Spleen (tissue), 11 donors: ENCODE results near the gene SYCP3. TPM values are rescaled to one million over a fixed set of nuclear protein-coding genes. Genes with fewer than 3 reads are reported as not detected.

Source experiments
- DNase-seq: peaks from one replicate; pipeline ENCODE4 v3.0.0-alpha.2; 2020
- H3K27ac ChIP-seq, 8 donors: fragments of 200-600 bp; sonication (generic) in 7 of 8; 1 replicate in 4 of 8; 2 replicates in 4 of 8; pipeline versions ENCODE4 v1.5.0 to v1.8.0; 2016 to 2021; ENCODE audit warnings: inconsistent platforms in 4 of 8, mild to moderate bottlenecking in 4 of 8, moderate library complexity in 1 of 8
- H3K27me3 ChIP-seq, 7 donors: fragments of 200-600 bp; sonication (generic) in 6 of 7; replicated peaks in 1 of 7; 1 replicate in 4 of 7; 2 replicates in 3 of 7; pipeline versions ENCODE4 v1.5.0 to v1.8.0; 2016 to 2021; ENCODE audit warnings: inconsistent platforms in 3 of 7, mild to moderate bottlenecking in 1 of 7
- H3K36me3 ChIP-seq, 6 donors: fragments of 200-600 bp; sonication (generic) in 5 of 6; 1 replicate in 4 of 6; 2 replicates in 2 of 6; pipeline versions ENCODE4 v1.5.0 to v1.8.0; 2016 to 2021; ENCODE audit warnings: inconsistent platforms in 2 of 6
- H3K4me1 ChIP-seq, 6 donors: fragments of 200-600 bp; sonication (generic) in 5 of 6; 1 replicate in 3 of 6; 2 replicates in 3 of 6; pipeline versions ENCODE4 v1.5.0 to v1.8.0; 2016 to 2021; ENCODE audit warnings: inconsistent platforms in 3 of 6
- H3K4me3 ChIP-seq, 8 donors: fragments of 200-600 bp; sonication (generic) in 7 of 8; 1 replicate in 4 of 8; 2 replicates in 4 of 8; pipeline versions ENCODE4 v1.5.0 to v1.8.0; 2016 to 2021; ENCODE audit warnings: inconsistent platforms in 4 of 8, mild to moderate bottlenecking in 4 of 8, moderate library complexity in 2 of 8
- H3K9me3 ChIP-seq, 8 donors: fragments of 200-600 bp; sonication (generic) in 7 of 8; 1 replicate in 4 of 8; 2 replicates in 4 of 8; pipeline versions ENCODE4 v1.5.0 to v1.8.0; 2016 to 2021; ENCODE audit warnings: inconsistent platforms in 4 of 8
- POLR2A ChIP-seq, 3 donors: fragments of 450-650 bp; IDR thresholded peaks; one replicate each; pipeline ENCODE4 v1.5.1; 2017; ENCODE audit warnings: antibody characterized with exemption in 3 of 3, mild to moderate bottlenecking in 1 of 3
- POLR2AphosphoS5 ChIP-seq, 3 donors: sonication (generic); formaldehyde crosslinking; IDR thresholded peaks; one replicate each; pipeline ENCODE4 v1.5.1; 2017; ENCODE audit warnings: antibody characterized with exemption in 3 of 3
- WGBS, 5 donors: extraction: QIAGEN DNeasy Blood & Tissue Kit in 3 of 5; methylation state at CpG; one replicate each; pipeline versions ENCODE4 v1.1.5 to v1.1.7; 2013 to 2018; 5-methylcytosine and 5-hydroxymethylcytosine counted together
- intact Hi-C: fragments of 100-400 bp; cut with DNase I; formaldehyde crosslinking; loops from one replicate; pipeline ENCODE4 v1.15.0; 2023; ENCODE audit warnings: low total_unique reads
- polyA plus RNA-seq, 3 donors: library from polyadenylated mRNA; stranded (reverse); fragments of 200-250 nt; gene quantifications; one replicate each; pipeline ENCODE4 v1.2.1, GENCODE V29; 2013
- total RNA-seq, 7 donors: library from RNA; depleted of rRNA in 3 of 7; stranded (reverse); fragments of >200 nt in 3 of 7; fragmentation: NEBNext Ultra II Directional in 4 of 7; extraction: Animal tissue kit (Norgen Biotek cat#: 25700) in 4 of 7; gene quantifications; one replicate each; pipeline versions ENCODE4 v1.1.0 to v1.2.1, GENCODE V29; 2016 to 2021
- TF ChIP-seq, protein P1 (sequence below), 11 experiments: fragments of 200-600 bp in 7 of 11; fragments of 450-650 bp in 4 of 11; sonication (generic) in 4 of 11; IDR thresholded peaks in 8 of 11; conservative IDR thresholded peaks in 3 of 11; 1 replicate in 7 of 11; 2 replicates in 4 of 11; pipeline versions ENCODE4 v1.4.0 to v1.8.0; 2016 to 2021; ENCODE audit warnings: antibody characterized with exemption in 11 of 11, inconsistent platforms in 4 of 11, mild to moderate bottlenecking in 1 of 11
- donor health status: healthy with polysubstance abuse.
- donor health status: DM: no; HTN: no; CAD: no; lungs with moderate emphysema.
- donor health status: DM: no; HTN: no; CAD: no.
- donor health status: Bipolar disorder and iron deficiency.
- donor health status: healthy.
- donor health status: DM: no; HTN: no; CAD: no.
- donor health status: DM: yes; HTN: yes; CAD: no.

The SYCP3 gene
- total and polyA plus RNA-seq, 10 donors = 0.23 to 3.5 (median 0.44) TPM

DNA sequence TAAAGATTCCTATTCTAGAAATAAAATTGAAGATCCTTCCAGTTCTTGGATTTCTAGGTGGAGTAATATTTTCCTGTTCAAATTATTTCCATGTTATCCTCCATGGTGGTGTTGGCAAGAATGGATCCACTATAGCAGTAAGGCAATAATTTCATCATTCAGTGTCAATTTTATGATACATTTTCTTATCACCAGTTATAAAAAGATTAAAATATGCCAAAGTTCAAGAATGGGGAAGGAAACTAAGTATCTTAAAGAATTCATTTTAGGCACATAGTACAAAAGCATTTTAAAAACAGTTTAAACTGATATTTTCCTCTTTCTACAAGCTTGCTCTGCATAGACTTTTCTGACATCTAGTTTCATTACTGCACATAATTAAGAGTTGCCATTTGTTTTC lies 19.1 kb downstream of the SYCP3 start:
- Histone ChIP-seq H3K9me3 (no peaks in the 10 kb centered on the region), H3K4me1 (peaks cover 0 to 11% (median 4%) of the 10 kb centered on the region in 6 donors), H3K27me3 (no peaks in the 10 kb centered on the region), H3K27ac (no peak overlapping the region), H3K36me3 (peaks cover 0 to 70% (median 7%) of the 10 kb centered on the region in 6 donors), H3K4me3 (no peak overlapping the region)
- TF ChIP-seq POLR2AphosphoS5 (IDR thresholded peaks at IDR 0.05) = no peak
- intact Hi-C loops = no loop called here
- DNase-seq = no peak

DNA sequence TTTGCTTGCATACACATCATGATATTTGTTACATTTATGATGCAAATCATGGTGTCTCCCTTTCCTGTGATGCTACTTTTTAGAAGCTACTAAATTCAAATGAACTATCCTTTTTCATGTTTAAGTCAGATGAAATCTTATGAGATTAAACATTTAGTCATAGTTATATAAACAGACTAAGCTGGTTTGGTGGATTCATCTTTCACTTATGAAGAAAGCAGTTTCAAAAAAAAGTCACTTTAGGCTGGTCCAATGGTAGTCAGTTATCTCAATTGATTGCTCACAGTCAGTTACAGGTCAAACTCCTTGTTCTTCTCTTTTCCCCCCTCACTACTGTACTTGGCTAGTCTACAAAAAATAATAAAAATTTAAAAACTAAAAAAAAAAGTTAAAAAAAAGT lies 19.7 kb downstream of the SYCP3 start:
- TF ChIP-seq, protein P1, sequence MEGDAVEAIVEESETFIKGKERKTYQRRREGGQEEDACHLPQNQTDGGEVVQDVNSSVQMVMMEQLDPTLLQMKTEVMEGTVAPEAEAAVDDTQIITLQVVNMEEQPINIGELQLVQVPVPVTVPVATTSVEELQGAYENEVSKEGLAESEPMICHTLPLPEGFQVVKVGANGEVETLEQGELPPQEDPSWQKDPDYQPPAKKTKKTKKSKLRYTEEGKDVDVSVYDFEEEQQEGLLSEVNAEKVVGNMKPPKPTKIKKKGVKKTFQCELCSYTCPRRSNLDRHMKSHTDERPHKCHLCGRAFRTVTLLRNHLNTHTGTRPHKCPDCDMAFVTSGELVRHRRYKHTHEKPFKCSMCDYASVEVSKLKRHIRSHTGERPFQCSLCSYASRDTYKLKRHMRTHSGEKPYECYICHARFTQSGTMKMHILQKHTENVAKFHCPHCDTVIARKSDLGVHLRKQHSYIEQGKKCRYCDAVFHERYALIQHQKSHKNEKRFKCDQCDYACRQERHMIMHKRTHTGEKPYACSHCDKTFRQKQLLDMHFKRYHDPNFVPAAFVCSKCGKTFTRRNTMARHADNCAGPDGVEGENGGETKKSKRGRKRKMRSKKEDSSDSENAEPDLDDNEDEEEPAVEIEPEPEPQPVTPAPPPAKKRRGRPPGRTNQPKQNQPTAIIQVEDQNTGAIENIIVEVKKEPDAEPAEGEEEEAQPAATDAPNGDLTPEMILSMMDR (IDR thresholded peaks at IDR 0.05 in 8 of 11, conservative IDR thresholded peaks at IDR 0.05 in 3 of 11) = no peak
- TF ChIP-seq POLR2A (IDR thresholded peaks at IDR 0.05) = no peak
- TF ChIP-seq POLR2AphosphoS5 (IDR thresholded peaks at IDR 0.05) = no peak
- peaks cover 0 to 16% (median 9%) of the 10 kb centered on the region in 6 donors for H3K4me1 ChIP-seq
- H3K4me3 ChIP-seq = no peak overlapping the region
- H3K36me3 ChIP-seq = peaks cover 0 to 64% (median 5%) of the 10 kb centered on the region in 6 donors
- intact Hi-C loops = no loop called here
- no peaks in the 10 kb centered on the region for H3K27me3 ChIP-seq
- H3K27ac ChIP-seq = no peak overlapping the region
- no peaks in the 10 kb centered on the region for H3K9me3 ChIP-seq
- no peak for DNase-seq

DNA sequence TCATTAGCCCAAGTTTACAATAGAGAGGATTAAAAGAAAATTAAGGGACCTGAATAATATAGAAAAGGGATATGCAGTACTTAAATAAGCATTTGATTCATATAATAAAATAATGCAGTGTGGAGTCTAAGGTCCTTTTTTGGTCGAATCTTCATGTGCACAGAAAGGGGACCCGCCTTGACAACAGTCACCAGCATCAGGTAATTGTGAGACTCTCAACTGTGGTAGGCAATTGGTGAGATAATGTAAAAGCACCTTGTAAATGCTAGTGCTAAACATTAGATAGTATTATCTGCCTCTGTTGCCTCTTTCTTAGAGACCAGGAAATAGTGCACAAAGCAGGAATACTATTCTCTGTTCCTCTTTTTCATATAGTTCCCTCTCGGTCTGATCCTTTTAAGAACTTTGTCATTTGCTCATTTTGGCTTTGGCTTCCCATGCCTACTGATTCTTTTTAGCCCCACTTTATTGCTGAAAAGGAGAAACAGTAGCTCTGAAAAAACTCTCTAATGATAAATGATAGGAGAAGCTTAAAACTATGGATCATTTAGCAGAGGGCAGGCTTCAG lies 24.3 kb downstream of the SYCP3 start:
- peaks cover 0 to 29% (median 0%) of the 10 kb centered on the region in 6 donors for H3K36me3 ChIP-seq
- TF ChIP-seq POLR2AphosphoS5 (IDR thresholded peaks at IDR 0.05) (no peak), POLR2A (IDR thresholded peaks at IDR 0.05) (no peak)
- TF ChIP-seq, protein P1 (IDR thresholded peaks at IDR 0.05 in 8 of 11, conservative IDR thresholded peaks at IDR 0.05 in 3 of 11) = no peak
- 65 to 76% (median 66%) methylated on average over 3 of the region's 3 CpGs for WGBS, 5 donors
- H3K27me3 ChIP-seq = no peaks in the 10 kb centered on the region
- no peak overlapping the region for H3K4me3 ChIP-seq
- H3K9me3 ChIP-seq = no peaks in the 10 kb centered on the region
- intact Hi-C loops = no loop called here
- peak overlapping the region in 2 of 8 donors; percentile 6 to 12 for H3K27ac ChIP-seq
- H3K4me1 ChIP-seq = peaks cover 0 to 61% (median 21%) of the 10 kb centered on the region in 6 donors
- DNase-seq = no peak

DNA sequence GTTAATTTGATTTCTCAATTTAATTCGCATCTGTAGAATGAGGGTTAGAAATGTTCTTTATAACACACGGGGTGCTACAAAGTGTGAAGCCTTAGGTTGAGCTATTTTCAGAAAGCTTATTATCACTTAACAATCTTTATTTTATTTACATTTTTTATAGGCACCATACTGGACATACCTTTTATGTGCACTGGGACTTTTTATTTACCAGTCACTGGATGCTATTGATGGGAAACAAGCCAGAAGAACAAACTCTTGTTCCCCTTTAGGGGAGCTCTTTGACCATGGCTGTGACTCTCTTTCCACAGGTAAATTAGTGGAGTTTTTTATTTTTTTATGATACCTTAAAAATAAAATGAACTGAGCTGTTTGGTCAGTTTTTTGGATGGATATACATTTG lies 25.3 kb downstream of the SYCP3 start:
- Histone ChIP-seq H3K9me3 (no peaks in the 10 kb centered on the region), H3K4me1 (peaks cover 0 to 71% (median 27%) of the 10 kb centered on the region in 6 donors), H3K27ac (peak overlapping the region in 3 of 8 donors; percentile 38 to 51 (median 41)), H3K27me3 (no peaks in the 10 kb centered on the region), H3K36me3 (peaks cover 0 to 27% (median 0%) of the 10 kb centered on the region in 6 donors), H3K4me3 (no peak overlapping the region)
- no peak for DNase-seq
- no peak for TF ChIP-seq POLR2A (IDR thresholded peaks at IDR 0.05)
- no peak for TF ChIP-seq POLR2AphosphoS5 (IDR thresholded peaks at IDR 0.05)
- TF ChIP-seq, protein P1 (IDR thresholded peaks at IDR 0.05 in 8 of 11, conservative IDR thresholded peaks at IDR 0.05 in 3 of 11) = no peak
- intact Hi-C loops = no loop called here
- 82 to 96% (median 84%) methylated on average over 2 of the region's 2 CpGs for WGBS, 5 donors
